NCI-H1105 treated with DMSO at 0.1 percent for 48 hours (cell line): ENCODE results near the gene DUSP12.
"Not testable (repeated sequence)": the region's sequence is repeated elsewhere in the genome, so short reads cannot be mapped to it uniquely, and the experiment has no call there.

Experiments used
- DNase-seq: peaks from one replicate; lab custom pipeline; 2025; lab: John Stamatoyannopoulos, UW

DUSP12 gene

GRCh38 chr1:161749509-161750407 is at the start of gene DUSP12:
TSS of gene DUSP12 (plus strand) at chr1:161749786. CDS start at chr1:161749802, 16 bp downstream.
- DNase-seq, result peak; percentile 98

GRCh38 chr1:161702250-161702649 is 47.3 kb upstream of the DUSP12 start:
- DNase-seq, result no peak

- no peak for DNase-seq
Observed at GRCh38 chr1:161705537-161705936, 44.0 kb upstream of the DUSP12 start.

- DNase-seq, result no peak
Observed at GRCh38 chr1:161706113-161706481, 43.5 kb upstream of the DUSP12 start.

GRCh38 chr1:161706482-161707347 is 42.9 kb upstream of the DUSP12 start, which contains the start of gene FCRLA:
TSS of gene FCRLA (plus strand) at chr1:161707229. CDS start at chr1:161707265, 36 bp downstream.
- no peak for DNase-seq

GRCh38 chr1:161707503-161707902 is 42.1 kb upstream of the DUSP12 start:
- no peak for DNase-seq

- no peak for DNase-seq
Observed at GRCh38 chr1:161709373-161709772, 40.2 kb upstream of the DUSP12 start.

- DNase-seq, result no peak
Observed at GRCh38 chr1:161710560-161710959, 39.0 kb upstream of the DUSP12 start.

- no peak for DNase-seq
Observed at GRCh38 chr1:161718559-161719324, 30.8 kb upstream of the DUSP12 start.

GRCh38 chr1:161719325-161719611 is 30.3 kb upstream of the DUSP12 start:
- DNase-seq, result no peak

- no peak for DNase-seq
Observed at GRCh38 chr1:161720422-161720821, 29.2 kb upstream of the DUSP12 start.

- no peak for DNase-seq
Observed at GRCh38 chr1:161720956-161721737, 28.4 kb upstream of the DUSP12 start, which contains the start of gene FCRLB. TSS of gene FCRLB (plus strand) at chr1:161721544. CDS start at chr1:161722673, 1,129 bp downstream.

- DNase-seq, result no peak
Observed at GRCh38 chr1:161721738-161722343, 27.7 kb upstream of the DUSP12 start.

- DNase-seq, result no peak
Observed at GRCh38 chr1:161722406-161722805, 27.2 kb upstream of the DUSP12 start.

- no peak for DNase-seq
Observed at GRCh38 chr1:161723459-161724141, 26.0 kb upstream of the DUSP12 start.

GRCh38 chr1:161725258-161725907 is 24.2 kb upstream of the DUSP12 start:
- not testable (repeated sequence) for DNase-seq

- peak; percentile 59 for DNase-seq
Observed at GRCh38 chr1:161725908-161726472, 23.6 kb upstream of the DUSP12 start.

- DNase-seq, result peak; percentile 72
Observed at GRCh38 chr1:161726473-161727255, 22.9 kb upstream of the DUSP12 start.
